ENCODE data around the gene HSPB1. TPM values are rescaled to one million over a fixed set of nuclear protein-coding genes. Genes with fewer than 3 reads are reported as not detected.

Gene HSPB1
- total RNA-seq, 3 donors from 2014 or later: 207 to 840 (median 310) TPM

Other genes with a start within 250 kb of the HSPB1 start
- gene SRRM3, start 100.8 kb upstream of the HSPB1 start, total RNA-seq: 1 to 10 TPM in 1 of 3 donors, under 1 TPM in 2; 0.43 to 3.2 (median 0.67) TPM
- gene YWHAG, start 56.3 kb downstream of the HSPB1 start, total RNA-seq: 100 to 1,000 TPM in 2 of 3 donors, 10 to 100 TPM in 1; 74.3 to 114 (median 102) TPM
- under 1 TPM in 2 of 3 donors, not detected in 1; 0.32 to 0.72 TPM for gene SSC4D, start 107.0 kb downstream of the HSPB1 start, total RNA-seq
- gene ZP3, start 122.3 kb downstream of the HSPB1 start, total RNA-seq: 10 to 100 TPM in 2 of 3 donors, 1 to 10 TPM in 1; 4.4 to 16.1 (median 10.8) TPM
- gene DTX2, start 159.0 kb downstream of the HSPB1 start, total RNA-seq: 10 to 100 TPM; 52.3 to 91.6 (median 83.7) TPM
- 1 to 10 TPM; 2.2 to 4.3 (median 3.6) TPM for gene UPK3B, start 207.9 kb downstream of the HSPB1 start, total RNA-seq
- gene SPDYE16, start 240.6 kb downstream of the HSPB1 start, total RNA-seq: under 1 TPM in 2 of 3 donors, not detected in 1; 0.20 to 0.51 TPM